ENCODE results near the gene KCNK15.
"Not testable (repeated sequence)": the region's sequence is repeated elsewhere in the genome, so short reads cannot be mapped to it uniquely, and the experiment has no call there.

The KCNK15 gene

DNA sequence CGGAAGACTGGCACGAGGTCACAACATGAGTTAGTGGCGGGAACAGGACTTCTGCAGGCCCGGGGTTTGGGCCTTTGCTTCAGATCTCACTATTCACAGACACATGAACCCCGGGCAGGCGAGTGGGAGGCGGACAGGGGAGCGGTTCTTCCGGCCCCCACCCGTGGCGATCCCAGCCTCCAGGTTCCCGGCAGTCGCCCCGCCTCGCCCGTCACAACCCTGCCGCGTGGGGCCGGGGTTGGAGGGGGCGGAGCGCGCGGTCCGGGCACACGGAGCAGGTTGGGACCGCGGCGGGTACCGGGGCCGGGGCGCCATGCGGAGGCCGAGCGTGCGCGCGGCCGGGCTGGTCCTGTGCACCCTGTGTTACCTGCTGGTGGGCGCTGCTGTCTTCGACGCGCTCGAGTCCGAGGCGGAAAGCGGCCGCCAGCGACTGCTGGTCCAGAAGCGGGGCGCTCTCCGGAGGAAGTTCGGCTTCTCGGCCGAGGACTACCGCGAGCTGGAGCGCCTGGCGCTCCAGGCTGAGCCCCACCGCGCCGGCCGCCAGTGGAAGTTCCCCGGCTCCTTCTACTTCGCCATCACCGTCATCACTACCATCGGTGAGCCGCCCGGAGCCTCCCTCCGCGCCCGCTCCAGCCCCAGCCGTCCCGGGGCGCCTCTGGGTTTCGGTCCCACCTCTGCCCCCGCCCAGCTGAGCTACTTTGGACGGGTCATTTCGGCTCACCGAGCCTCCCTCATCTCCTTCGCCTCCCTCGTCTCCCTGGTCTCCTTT is at the start of gene KCNK15:
TSS of gene KCNK15 (plus strand) at position 268 of the 769 bp plus-strand sequence. CDS start at position 314, 46 bp downstream.
- DNase-seq (ENCODE audit: low spot score): no peak

DNA sequence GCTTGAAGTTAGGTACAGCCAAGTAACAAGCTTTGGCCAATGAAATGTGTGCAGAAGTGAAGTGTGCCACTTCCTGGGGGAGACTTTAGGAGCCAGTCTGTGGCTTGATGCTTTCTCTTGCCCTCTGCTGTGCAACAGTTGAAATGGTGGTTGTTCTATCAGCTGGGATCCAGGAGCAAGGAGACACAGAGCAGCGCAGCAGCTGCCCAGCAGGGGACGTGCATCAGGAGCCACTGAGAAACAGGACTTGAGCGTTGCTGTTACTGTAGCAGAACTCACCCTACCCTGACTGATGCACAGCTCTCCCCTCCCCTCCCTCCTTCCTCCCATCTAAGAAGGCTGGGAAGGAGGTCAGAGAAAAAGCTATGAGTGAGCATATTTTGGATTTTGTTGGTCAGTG is 49.4 kb upstream of the KCNK15 start:
- DNase-seq (ENCODE audit: low spot score): no peak

DNA sequence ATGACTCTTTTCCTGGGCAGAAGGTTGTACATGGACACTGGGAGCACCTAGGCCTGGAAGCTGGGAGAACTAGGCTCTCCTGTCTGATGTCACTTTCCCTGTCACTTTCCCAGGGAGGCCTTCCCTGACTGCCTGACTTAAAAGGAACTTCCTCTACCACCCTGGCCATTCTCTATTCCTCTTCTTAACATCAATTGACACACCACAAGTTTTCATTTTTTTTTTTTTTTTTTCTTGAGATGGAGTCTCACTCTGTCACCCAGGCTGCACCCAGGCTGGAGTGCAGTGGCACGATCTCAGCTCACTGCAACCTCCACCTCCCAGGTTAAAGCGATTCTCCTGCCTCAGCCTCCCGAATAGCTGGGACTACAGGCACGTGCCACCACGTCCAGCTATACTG is 48.6 kb upstream of the KCNK15 start:
- not testable (repeated sequence) for DNase-seq (ENCODE audit: low spot score)

DNA sequence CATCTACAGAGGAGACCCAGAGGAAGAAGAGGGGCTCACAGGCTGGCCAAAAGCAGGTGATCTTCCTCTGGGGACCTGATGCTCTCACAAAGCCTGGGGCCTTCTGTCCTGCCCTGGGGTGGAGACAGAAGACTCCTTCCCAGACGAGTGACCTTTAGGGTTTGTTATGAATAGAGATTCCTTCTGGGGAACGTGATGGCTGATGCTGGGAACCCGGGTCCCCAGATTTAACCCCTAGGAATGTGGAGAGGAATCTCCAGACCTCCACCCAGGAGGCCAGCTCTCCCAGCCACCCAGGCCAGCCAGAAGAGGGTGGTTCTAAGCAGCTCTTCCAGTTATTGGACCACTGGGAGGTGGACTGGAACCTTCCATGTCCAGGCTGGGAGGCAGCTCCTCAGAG is 47.3 kb upstream of the KCNK15 start:
- no peak for DNase-seq (ENCODE audit: low spot score)

DNA sequence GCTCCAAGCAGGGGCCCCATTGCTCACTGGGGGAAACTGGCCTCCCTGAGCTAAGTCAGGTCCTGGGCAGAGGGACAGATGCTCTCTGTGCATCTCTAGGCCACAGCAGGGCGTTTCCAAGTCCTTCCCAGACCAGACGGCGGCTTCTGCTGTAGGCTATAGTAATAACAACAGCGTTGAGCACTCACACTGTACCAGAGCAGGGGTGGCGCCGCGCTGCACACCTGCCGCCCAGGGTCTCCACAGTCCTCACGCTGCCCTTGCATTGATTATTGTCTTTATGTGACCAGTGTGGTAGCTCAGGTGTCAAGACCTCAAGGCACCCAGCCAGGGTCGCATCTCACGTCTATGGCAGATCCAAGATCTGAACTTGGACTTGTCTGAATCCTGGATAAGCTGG is 45.4 kb upstream of the KCNK15 start:
- no peak for DNase-seq (ENCODE audit: low spot score)

DNA sequence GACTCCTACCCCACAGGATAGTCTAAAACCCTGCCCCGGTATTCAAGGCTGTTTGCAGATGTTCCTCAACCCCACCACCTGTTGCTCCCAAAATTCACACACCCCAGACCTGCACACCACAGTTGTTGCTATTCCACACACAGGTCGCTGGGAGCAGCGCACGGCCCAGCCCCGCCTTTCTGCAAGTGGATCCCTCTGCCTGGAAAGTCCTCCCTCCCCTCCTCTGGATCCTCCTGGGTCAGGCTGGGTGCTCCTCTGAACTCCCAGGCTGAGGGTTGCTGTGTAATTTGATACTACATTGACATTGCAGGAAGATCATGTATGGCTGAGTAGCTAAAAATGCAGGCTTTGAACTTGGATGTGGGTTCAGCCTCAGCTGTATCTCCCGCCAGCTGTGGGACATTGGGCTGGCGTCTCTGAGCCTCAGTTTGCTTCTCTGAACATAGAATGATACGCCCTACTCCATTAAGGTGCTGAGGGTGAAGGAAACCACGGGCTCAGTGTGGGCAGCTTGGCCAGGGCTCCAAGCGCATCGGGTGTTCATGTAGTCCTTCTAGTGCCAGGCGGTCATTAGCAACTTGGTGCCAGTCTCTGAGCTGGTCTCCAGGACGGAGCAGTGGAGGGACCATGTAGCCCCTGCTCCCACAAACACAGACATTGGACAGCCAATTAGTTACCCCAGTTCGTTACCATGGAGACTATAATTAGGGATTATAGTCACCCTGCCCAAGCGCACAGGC is 44.4 kb upstream of the KCNK15 start:
- DNase-seq (ENCODE audit: low spot score): no peak

DNA sequence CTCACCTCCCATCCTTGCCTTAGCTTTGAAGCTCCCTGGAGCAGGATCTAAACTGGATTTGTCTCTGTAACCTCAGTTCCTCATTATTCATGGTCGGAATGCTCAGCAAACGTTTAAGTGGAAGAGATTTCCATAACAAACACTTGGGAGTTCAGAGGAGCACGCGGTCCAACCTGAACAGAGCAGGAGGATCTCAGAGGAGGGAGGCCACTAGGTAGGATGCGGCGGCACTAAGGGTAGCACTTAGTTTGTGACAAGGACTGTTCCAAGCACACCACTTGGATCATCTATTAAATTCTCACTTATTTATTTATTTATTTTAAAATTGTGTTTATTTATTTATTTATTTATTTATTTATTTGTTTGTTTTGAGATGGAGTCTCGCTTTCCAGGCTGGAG is 43.8 kb upstream of the KCNK15 start:
- no peak for DNase-seq (ENCODE audit: low spot score)

DNA sequence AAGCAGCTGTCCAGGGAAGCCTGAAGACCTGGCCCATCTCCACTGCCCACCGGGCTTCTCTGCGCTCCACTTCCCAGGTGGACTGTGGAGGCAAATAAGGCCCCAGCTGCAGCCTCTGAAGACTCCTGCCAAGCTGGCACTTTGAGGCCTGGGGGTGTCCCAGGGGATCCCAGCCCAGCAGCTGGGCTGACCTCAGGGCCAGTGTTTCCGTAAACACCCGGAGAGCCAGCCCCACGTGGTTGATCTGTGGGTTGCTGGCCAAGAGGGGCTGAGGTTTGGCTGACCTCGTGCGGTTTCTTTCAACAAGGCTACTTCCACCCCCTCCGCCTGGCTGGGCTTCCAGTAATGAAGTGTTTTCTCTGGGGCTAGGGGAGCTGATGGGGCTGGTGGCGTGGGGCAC is 42.9 kb upstream of the KCNK15 start:
- no peak for DNase-seq (ENCODE audit: low spot score)

DNA sequence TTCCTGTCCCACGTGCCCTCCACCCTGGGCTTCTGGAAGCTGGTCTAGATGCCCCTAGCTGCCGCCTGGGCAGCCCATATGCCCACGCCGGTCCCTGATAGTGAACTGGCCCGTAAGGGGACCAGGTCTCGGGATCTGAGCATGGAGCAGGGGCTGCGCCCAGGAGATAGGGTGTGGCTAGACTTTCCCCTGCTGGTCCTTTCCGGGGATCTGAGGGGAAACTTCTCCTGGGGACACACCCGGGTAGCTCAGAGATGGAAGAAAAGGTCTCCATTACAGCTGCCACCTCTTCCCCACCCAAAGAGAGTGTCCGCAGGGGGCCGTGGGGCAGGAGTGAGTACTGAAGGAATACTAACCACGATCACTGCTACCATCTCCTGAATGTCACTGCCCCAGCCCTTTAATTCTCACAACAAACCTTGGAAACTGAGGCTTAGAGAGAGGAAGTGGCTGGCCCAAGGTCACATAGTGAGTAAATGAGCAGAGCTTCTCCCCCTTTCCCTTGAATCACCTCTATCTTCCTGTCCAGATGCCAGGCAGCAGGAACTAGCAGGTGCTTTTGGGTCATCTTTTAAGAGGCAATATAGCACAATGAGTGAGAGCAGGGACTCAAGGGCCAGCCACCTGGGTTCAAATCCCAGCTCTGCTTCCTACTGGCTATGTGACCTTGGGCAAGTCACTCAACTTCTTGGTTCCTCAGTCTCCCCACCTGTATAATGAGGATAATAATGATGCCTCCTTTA is 42.3 kb upstream of the KCNK15 start:
- no peak for DNase-seq (ENCODE audit: low spot score)

DNA sequence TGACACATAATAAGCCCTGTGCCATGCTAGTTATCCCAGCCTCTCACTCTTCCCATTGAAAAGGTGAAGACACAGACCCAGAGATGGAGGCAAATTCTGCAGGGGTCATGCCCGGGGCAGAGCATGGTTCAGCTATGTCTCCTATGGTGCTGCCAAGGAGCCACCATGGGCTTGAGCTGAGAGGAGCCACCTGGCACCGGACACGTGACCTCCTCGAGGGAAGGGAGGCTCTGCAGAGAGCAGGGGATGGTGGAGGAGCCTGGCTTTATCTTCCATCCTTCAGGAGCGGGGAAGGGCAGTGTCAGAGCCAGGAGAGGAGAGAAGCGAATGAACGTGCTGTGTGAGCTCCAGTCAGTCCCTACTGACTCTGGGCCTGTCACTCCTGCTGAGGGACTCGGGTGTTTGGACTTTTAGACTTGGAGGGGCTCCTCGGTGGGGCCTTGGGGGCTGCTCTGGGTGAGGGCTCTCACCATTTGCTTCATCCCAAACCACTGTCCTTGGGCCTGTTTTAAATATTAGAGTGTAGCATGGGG is 41.6 kb upstream of the KCNK15 start:
- no peak for DNase-seq (ENCODE audit: low spot score)

DNA sequence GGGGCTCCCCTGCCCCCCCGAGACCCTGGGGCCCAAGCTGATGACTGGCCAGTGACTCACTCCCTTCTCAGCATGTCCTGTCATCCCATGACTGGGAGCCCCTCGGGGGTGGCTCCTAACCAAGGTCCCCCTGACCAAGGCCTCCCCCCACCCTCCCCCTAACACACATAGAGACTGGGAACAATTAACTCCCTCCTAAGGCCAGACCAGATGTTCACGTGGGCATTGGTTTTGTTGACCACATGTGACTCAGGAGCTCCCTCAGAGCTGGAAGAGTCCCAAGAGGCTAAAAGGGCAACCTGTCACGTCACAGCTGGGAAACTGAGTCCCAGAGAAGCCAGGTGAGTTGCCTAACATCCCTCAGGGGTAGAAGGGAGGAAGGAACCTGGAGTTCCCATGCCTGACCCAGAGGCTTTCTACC is 41.1 kb upstream of the KCNK15 start:
- no peak for DNase-seq (ENCODE audit: low spot score)

DNA sequence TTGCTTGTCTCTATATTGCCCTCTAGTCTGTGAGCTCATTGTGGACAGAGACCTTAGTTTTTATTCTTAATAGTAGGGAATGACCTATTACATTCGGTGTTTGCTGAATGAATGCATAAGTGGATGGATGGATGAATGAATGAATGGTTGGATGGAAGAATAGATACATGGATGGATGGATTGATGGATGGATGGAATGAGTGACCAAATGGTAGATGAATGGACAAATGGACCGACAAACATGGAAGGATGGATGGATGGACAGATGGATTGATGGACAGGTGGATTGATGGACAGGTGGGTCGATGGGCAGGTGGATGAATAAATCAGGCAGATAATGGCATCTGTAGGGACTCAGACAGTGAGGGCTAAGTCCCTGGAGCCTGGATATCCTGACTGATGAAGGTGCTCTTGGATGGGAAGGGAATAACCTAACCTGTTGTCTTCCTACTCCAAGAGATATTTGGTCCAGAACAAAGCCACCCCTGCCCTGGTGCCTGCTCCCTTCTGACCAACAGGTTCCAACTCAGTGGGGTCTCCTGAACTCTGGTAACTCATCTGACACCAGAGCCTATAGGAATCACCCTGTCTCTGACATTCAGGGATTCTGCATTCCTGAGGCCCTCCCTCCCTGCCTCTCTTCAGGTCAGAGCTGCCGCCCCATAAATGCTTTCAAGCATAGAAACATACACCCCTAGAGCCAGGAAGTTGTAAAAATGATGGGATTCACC is 40.1 kb upstream of the KCNK15 start:
- no peak for DNase-seq (ENCODE audit: low spot score)

DNA sequence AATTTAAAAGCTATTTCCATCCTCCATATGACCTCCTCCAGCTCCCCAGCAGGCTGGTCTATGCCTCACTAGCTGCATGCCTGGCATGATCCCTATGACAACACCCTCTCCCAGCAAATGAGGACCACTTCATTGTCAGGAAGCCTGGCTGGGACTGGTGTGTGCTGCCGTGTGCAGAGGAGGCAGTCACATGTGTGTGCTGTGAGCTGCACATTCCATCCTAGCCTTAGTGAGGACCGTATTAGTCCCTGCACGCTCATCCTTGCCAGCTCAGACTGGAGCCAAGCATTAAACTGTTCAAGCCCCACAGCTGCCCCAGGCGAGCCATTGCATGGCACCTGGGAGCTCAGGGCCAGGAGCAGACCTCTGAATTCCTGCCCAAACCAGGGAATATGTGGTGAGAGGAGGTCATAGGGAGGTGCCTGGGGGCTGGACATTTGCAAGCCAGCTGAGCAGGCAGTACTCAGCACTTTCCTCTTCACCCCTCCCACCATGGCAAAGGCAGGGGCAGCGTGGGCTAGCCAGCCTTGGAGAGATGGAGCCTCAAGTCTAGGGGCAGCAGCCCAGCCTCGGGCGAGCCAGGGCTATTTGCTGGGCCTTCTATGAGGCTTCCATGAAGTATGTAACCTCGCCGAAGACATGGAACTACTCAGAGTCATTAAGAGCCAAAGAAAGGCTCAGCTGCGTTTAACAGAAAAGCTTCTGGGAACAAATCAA is 39.2 kb upstream of the KCNK15 start:
- DNase-seq (ENCODE audit: low spot score): peak; percentile 63

DNA sequence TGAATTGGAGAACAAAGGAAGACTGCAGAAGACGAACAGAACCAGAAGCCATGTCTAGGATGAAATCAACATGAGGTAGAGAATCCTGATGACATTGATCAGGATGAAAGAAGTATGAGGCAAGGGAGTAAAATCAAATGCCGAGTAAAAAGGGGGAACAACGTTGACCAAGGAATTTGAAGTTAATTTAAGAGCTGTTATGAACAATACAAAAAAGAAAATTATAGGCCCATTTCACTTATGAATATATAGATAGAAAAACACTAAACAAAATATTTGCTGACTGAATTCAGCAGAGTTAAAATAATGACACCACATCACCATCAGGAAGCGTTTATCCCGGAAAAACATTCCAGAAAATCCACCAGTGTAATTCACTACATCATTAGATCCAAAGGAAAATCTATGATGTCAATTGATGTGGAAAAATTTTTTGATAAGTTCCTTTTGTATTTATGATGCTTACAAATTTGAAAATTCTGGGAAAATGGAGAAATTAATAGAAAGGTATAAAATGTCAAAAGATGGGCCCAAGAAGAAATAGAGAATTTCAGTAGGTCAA is 38.6 kb upstream of the KCNK15 start:
- no peak for DNase-seq (ENCODE audit: low spot score)

DNA sequence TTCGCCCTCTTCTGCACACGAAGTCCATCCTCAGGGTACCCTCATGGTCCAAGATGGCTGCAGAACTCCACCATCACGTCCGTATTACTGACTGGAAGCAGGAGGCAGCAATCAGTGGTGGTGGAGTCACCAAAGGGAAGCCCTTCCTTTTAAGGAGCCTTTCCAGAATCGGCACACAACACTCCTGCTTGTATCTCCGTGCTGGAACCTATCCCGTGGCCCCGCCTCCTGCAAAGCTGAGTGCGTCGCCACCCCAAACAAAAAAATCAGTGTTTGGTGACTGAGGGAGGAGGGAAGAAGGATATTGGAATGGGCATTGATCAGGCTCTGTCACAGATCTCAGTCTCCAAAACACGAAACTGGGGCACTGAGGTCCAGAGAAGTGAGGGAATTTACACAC is 36.3 kb upstream of the KCNK15 start:
- DNase-seq (ENCODE audit: low spot score): no peak

DNA sequence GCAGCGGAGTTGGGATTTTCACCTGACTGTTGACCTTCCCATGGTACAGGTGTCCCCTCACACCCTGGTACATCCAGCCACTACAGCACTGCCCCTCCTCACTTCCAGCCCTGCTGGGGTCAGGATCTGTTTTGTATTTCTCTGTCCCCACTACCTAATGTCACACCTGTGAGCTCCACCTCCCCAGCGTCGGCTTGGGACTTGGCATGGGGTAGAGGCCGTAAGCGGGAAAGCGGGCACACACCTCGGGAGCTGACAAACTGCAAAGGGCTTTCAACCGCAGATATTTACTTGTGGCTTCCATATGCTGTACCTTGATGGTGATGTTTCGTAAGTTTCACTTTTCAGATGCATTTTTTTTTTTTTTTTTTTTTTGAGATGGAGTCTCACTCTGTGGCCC is 35.9 kb upstream of the KCNK15 start:
- DNase-seq (ENCODE audit: low spot score): no peak

DNA sequence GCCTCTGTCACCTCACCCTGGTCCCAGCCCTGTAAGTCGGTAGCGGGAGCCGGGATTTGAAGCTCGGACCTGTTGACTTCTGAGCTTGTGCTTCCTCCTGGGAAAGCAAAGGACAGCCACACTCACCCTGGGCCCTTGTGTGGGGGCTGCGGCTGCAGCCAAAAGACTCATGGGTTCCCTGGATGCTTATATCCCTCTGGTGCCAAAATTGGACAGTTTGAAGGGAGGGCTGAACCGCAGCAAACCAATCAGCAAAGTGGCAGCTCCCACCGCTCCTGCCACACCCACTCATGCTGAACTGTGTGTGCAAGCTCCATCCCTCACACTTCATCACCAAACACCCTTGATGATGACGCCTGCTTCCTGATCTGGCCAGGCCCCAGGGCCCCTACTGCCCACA is 34.4 kb upstream of the KCNK15 start:
- no peak for DNase-seq (ENCODE audit: low spot score)

DNA sequence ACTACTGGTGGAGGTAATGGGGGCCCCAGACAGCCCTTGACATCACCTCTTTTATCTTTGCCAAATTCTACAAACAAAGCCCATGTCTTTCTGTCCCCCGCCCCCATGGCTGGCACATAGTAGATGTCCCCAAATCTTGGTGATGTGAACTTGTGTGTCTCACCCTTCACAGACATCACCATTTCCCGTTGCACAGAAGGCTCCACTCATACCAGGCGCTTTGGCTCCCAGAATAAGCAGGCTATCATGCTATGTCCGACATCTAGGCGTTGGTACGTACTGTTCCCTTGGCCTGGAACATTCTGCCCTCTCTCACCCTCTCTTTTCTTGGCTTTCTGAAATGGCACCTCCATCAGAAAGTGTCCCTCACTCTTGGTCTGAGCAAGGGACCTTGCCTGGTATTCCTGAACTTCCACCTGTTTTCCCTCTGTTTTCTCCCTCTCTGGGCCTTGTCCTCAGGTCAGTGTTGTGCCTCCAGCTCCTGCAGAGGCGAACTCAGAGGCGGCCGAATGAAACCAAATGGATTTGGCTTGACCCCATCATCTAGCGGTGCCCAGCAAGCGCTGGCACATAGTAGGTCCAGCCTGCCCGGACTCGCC is 31.5 kb upstream of the KCNK15 start:
- DNase-seq (ENCODE audit: low spot score): no peak

DNA sequence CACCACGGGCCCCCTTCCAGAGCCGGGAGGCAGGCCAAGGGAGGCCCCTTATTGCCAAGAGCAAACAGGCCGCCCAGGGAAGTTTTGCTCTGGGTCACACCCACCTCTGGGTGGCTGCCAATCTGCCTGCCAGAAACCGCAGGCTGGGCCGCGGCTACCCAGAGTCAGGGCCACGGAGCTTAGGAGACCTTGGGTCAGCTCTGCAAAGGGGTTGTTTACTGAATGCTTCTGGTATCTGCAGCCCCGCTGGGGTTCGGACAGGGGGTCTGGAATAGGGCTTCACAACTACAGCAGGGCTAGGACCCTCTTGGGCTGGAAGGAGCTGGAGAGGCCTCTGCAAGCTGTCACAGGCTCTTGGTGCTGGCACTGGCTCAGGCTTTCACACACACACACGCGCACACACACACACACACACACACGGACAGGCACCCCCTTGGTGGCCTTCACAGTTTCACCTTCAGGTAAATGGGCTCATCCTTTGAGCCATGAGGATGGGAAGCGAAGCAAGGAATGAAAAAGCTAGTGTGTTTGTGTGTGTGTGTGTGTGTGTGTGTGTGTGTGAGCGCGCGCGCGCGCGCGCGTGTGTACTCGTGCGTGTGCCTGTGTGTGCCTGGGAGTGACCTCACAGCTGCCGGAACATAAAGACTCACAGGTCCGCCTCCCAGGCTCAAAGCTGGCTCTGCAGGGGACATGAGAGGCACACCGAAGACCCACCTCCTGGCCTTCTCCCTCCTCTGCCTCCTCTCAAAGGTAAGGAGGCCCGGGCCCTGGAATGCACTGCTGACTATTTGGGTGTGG is 30.8 kb upstream of the KCNK15 start, which contains the start of gene CCN5:
TSS of gene CCN5 (plus strand) at position 669 of the 798 bp plus-strand sequence. CDS start at position 691, 22 bp downstream.
- DNase-seq (ENCODE audit: low spot score): no peak
